Activated naive CD4-positive, alpha-beta T cell treated with Interleukin-2 at 50 U/mL for 16 hours (primary cell): ENCODE data around the gene OR13H1.
"Not testable (repeated sequence)": the region's sequence is repeated elsewhere in the genome, so short reads cannot be mapped to it uniquely, and the experiment has no call there.

ENCODE experiments used
- DNase-seq: peaks from one replicate; pipeline ENCODE4 v3.0.0-alpha.2; 2020

The OR13H1 gene, protein sequence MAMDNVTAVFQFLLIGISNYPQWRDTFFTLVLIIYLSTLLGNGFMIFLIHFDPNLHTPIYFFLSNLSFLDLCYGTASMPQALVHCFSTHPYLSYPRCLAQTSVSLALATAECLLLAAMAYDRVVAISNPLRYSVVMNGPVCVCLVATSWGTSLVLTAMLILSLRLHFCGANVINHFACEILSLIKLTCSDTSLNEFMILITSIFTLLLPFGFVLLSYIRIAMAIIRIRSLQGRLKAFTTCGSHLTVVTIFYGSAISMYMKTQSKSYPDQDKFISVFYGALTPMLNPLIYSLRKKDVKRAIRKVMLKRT

DNA sequence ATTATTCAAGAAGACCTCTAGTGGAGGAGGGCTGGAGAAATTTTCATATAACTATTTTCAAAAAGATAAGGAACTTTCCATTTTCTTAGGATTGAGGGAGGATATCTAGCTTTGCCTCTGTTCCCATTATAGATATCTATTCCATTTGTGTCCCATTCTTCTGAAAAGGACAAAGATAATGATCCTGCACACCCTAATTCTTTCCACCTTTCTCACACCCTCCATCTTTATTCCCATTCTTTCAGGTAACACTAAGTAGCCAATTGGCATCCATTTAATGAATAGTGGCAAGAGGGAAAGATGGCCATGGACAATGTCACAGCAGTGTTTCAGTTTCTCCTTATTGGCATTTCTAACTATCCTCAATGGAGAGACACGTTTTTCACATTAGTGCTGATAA, at the start of gene OR13H1:
Gene OR13H1, plus strand, starts transcription at position 301 of the 400 bp plus-strand sequence. Its CDS starts 0 bp downstream, at position 301.
- no peak for DNase-seq

DNA sequence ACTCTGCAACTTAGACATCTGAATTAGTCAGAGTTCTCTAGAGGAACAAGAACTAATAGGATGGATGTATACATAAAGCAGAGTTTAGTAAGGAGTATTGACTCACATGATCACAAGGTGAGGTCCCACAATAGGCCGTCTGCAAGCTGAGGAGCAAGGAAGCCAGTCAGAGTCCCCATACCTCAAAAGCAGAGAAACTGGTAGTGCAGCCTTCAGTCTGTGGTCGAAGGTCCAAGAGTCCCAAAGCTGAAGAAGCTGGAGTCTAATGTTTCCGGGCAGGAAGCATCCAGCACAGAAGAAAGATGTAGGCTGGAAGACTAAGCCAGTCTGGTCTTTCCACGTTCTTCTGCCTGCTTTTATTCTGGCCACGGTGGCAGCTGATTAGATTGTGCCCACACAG, 42.3 kb upstream of the OR13H1 start:
- DNase-seq: not testable (repeated sequence)

DNA sequence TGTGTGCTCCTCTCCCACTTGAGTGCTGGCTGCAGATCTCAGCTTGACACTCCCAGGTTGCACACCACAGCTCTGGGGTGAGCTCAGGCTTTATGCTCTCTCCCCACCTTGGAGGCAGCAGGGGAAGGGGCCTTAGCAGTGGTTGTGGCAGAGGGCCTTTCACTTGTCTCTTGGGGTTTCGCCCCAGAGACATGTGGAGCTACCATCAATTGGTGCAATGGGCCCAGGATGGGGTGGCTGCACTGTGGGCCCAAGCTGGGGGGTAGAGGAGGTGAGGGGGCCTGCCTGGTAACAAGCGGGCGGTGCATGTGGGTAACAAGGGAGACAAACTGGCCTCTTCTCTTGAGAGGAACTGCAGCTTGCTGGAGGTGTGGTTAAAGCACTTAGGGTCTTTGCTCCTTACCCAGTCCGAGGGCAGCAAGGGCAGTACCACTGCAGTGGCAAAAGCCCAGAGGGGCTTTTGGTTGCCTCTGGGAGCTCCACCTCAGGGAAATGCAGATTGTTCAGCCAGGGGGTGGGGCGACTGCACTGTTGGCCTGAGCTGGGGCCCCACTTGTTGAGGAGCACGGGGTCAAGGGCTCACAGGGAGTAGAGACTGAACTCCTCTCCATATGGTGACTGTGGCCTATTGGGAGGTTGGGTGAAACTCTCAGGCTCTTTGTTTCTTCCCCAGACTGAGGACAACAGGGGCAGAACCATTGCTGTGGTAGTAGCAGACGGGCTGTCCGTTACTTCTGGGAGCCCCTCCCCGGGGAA, 30.5 kb upstream of the OR13H1 start:
- DNase-seq: no peak

DNA sequence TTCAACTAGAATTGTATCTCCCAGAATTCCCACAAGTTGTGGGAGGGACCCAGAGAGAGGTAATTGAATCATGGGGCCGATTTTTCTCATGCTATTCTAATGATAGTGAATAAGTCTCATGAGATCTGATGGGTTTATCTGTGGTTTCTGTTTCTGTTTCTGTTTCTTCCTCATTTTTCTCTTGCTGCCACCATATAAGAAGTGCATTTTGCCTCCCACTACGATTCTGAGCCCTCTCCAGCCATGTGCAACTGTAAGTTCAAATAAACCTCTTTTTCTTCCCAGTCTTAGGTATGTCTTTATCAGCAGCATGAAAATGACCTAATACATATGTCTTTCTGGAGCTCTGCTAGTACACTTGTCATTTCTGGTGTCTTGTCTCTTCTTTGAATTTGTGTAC, 22.1 kb upstream of the OR13H1 start:
- DNase-seq: no peak

DNA sequence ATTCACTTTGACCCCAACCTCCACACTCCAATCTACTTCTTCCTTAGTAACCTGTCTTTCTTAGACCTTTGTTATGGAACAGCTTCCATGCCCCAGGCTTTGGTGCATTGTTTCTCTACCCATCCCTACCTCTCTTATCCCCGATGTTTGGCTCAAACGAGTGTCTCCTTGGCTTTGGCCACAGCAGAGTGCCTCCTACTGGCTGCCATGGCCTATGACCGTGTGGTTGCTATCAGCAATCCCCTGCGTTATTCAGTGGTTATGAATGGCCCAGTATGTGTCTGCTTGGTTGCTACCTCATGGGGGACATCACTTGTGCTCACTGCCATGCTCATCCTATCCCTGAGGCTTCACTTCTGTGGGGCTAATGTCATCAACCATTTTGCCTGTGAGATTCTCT, 344 bp downstream of the OR13H1 start:
- no peak for DNase-seq

DNA sequence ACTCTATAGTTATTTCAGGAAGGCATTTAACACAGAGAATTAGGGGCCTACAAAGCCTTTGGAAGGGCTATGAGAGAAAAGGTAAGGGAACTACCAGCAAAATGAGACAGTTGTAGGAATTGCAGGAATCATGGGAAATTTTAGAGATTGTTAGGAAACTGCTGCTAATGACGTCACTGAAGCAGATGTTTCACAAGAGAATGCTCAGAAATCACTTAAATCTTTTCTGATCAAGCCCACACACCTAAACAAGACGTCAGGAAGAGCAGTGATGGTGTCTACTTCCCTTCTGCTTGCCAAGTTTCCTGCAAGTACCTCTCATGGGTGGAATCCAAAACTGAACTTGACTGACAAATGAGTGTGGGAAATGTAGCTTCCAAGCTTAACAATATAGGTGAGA, 5.1 kb downstream of the OR13H1 start:
- no peak for DNase-seq

DNA sequence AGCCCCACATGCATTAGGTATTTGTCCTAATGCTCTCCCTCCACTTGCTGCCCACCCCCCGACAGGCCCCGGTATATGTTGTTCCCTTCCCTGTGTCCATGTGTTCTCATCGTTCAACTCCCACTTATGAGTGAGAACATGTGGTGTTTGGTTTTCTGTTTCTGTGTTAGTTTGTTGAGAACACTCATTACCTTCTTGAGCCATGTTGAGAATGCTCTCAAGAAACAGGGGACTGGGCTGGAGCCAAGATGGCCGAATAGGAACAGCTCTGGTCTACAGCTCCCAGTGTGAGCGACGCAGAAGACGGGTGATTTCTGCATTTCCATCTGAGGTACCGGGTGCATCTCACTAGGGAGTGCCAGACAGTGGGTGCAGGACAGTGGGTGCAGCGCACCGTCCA, 8.6 kb downstream of the OR13H1 start:
- not testable (repeated sequence) for DNase-seq

DNA sequence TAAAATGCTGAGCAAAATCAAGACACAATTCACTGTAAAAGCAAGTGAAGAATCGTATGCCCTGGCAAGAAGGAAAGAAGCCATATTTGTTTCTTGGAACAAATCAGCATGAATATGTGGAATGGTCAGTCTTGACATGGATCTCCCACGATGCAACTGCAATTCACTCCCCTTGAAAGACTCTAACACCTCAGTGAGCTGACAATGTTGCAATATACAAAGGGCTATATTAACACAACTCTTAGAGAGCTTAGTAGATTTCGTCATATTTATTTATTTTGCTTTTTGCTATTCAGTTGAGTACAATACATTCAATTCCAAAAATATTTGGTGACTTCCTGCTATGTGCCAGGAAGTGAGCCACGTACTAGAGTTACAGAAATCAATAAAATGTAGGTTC, 14.7 kb downstream of the OR13H1 start:
- DNase-seq: no peak

DNA sequence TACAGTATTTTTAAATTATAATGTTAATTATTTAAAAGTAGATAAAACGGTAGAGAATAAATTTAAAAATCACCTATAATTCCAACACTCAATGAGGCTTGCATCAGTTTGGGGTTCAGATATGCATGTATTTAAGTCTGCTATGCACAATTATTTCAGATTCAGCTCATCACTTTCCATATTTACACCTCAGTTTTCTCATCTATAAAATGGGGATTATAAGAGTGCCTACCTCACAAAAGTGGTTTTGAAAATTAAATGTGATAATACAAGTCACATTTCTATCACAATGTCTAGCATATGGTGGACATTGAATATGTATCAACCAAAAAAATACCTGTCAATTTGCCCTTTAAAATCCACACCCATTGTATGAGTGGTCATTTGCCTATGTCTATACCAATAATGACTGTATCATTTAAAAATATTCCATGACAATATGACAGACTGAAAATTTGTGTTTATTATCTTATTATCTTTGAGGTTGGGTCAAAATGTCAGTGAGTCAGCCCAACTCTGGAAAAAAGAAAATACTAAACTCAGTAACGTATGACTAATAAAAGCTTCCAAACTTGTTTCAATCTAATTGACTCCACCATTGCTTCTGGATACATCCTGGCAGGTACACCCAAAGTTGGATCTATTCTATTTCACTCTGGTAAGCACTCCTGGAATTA, 20.8 kb downstream of the OR13H1 start:
- no peak for DNase-seq

DNA sequence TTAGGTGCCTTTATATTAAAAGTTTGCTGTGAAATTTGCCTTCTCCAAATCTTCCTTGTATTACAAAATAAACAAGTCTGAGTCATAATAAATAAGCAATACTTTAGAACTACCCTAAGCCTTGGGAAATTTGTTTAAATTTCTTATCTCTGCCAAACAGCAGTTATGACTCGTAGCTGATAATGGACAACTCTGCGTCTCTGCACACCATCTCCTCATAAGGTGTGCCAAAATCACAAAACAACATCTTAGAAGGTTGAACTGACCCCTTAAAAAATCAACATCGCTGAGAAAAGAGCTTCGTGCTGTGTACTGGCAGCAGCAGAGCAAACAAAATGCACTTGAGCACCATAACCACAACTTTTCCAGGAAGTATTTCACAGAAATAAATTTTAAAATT, 22.0 kb downstream of the OR13H1 start:
- no peak for DNase-seq

DNA sequence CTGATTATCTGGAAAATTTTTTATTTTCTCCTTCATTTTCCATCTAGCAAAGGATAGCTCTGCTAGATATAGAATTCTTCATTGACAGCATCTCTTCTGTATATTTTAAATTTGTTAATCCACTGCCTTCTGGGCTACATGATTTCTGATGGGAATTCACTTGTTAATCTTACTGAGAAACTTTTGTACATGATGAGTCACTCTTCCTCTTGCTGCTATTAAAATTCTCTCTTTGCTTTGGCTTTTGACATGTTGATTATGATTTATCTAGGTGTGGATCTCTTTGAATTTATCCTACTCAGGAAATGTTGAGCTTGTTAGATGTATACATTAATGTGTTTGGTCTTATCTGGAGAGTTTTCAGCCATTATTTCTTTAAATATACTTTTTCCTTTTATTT, 27.5 kb downstream of the OR13H1 start:
- no peak for DNase-seq

DNA sequence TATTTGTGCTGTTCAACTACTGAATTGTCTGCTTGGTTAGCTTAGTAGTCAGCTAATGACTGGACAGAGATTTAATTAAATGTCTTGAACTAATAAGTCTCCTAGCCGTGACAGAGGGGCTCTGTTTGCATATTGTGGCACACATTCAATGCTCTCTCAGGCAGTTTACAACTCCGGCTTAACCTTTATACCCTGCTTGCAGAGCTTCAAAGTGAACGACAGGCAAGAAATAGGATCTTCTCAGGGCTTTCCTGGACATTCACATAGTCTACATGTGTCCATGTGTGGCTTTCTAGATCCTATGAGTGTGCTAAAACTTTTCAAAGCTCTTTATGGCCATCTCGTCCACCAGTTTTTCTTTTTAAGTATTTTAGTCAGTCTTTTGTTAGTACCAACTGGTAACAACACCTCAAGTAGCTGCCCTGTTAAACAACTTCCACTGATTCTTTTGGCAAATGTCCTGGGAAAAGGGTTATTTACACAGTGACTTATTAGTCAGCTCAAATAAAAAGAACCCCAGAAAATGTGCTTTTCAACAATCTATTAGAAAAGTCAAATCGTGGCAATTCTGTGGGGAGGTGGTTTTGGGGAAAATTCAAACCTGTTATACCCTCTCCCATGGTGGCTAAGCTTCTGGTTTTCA, 28.6 kb downstream of the OR13H1 start:
- no peak for DNase-seq

DNA sequence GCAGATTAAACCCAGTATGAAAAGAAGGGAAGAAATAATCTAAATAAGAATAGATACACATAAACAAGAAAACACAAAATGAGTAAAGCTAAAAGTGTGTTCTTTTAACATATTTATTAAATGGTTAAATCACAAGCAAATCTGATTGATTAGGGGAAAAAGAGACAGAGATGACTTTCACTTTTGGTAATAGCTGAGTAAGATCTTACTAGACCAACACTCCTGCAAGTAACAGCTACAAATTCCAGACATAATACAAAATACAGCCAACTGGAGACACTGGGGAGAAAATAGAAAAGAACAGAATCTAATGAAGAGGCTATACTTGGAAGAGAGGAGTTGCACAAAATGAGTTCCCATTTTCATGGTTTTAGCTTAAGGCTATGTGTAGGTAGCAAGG, 33.5 kb downstream of the OR13H1 start:
- DNase-seq: no peak

DNA sequence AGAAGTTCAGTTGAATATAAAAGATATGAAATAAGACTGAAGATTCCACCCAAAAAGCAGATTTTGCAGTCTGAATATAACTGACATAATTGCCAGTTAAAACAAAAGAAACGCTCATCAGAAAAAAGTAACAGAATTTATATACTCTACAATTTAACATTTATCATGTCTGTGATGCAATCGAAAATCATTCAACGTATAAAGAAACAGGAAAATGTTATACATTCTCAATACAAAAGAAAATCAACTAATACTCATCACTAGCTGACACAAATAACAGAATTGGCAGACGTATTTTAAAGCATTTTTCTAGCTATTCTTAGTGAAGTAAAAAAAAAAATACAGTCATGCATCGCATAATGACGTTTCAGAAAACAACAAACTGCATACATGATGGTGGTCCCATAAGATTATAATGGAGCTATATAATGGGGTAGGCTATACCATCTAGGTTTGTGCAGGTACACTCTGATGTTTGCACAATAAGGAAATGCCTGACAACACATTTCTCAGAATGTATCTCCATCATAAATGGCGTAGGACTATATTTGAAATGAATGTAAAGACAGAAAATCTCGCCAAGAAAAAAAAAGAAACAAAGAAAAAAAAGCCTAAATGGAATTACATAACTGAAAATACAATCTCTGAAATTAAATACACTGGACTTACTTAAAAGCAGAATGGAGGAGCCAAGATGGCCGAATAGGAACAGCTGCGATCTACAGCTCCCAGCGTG, 34.3 kb downstream of the OR13H1 start:
- DNase-seq: no peak

DNA sequence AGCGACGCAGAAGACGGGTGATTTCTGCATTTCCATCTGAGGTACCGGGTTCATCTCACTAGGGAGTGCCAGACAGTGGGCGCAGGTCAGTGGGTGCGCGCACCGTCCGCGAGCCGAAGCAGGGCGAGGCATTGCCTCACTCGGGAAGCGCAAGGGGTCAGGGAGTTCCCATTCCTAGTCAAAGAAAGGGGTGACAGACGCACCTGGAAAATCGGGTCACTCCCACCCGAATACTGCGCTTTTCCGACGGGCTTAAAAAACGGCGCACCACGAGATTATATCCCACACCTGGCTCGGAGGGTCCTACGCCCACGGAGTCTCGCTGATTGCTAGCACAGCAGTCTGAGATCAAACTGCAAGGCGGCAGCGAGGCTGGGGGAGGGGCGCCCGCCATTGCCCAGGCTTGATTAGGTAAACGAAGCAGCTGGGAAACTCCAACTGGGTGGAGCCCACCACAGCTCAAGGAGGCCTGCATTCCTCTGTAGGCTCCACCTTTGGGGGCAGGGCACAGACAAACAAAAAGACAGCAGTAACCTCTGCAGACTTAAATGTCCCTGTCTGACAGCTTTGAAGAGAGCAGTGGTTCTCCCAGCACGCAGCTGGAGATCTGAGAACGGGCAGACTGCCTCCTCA, 35.0 kb downstream of the OR13H1 start:
- DNase-seq: not testable (repeated sequence)

DNA sequence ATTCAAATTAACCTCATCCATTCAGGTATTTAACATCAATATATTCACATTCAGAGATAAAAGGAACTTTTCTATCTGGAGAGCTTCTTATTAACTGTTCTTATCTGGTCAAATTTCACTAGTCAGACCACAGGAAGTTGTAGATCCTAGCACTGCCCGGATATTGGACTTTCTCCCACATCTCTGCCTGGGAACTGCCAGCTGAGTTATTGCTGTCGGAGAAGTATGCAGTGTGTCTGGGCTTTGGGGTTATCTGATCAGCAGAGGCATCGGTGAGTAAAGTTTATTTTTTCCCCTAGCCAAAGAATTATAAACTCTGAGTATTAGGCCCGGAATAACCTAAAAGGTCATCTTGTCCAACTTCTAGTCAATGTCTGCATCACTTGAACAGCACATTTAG, 45.1 kb downstream of the OR13H1 start:
- DNase-seq: no peak
